HG03378 (cell line): ENCODE measurements around the gene FRMPD4.
A peak's percentile ranks its signal among the peaks of the same experiment; 100 is the strongest.

Source experiments
- ATAC-seq: cut with Tn5 transposase; IDR thresholded peaks from one replicate; pipeline ENCODE4 v1.9.1; 2021; ENCODE audit warnings: mild to moderate bottlenecking, moderate library complexity; ENCODE audit not compliant: unreplicated experiment

The FRMPD4 gene

DNA sequence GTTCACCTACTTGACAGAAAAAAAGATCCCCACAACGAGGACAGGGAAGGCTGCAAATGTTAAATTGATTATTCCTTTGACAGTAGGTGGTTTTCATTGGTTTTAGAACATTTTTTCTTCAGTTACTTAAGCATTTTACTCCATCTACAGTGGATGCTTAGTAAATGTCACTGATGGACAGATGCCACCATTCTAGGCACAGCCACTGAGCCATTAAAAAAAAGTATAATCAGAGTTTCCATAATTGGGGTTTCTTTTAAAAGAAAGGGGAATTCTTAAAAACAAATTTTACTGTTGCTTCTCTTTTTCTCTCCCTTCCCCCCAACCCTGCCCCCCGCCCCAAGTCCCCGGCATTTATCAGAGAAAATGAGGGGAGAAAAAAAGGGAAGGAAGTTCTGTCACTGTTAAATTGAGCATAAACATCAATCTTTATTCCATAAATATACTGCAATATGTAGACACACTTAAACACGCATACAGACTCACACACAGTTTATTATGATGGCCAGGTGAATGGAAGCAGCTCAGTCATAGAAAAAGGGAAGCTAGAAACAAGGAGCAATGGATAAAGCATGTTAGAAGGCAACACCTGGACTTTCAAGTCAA lies 573.3 kb downstream of the FRMPD4 start:
- ATAC-seq = no peak

- no peak for ATAC-seq
Observed at GRCh38 chrX:12716574-12716973, 578.3 kb downstream of the FRMPD4 start.

DNA sequence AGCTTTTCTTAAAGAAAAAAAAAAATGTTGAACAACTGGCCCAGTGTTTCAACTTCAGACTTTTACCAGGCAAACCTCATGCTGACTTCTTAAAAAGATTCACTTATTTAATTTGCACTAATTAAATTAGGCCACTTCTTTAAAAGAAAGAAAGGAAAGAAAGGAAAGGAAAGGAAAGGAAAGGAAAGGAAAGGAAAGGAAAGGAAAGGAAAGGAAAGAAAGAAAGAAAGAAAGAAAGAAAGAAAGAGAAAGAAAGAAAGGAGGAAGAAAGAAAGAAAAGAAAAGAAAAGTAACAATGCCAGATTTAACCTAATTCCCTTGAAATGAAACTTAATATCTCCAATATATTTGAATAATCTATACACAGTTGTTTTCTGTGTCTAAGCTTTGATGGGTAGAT lies 581.6 kb downstream of the FRMPD4 start:
- no peak for ATAC-seq

DNA sequence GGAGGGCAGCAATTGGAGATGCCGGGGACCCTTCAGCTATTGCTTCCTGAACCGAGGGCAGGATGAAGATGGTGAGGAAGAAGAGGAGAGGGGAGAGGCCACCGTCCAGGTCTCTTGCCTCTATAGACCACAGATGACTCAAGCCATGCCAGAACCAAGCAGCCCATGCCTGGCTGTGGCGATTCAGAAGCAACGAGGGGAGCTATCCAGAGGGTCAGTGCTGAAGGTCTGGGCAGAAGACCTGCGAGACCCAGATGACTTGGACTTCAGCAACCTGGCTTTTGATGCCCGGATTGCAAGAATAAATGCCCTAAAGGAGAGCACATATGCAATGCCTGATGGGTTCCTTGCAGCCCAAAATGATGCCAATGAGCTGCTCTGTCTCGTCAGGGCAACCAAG lies 582.8 kb downstream of the FRMPD4 start:
- no peak for ATAC-seq

- ATAC-seq = no peak
Observed at GRCh38 chrX:12722314-12722713, 584.0 kb downstream of the FRMPD4 start.

GRCh38 chrX:12741416-12741815 lies 603.1 kb downstream of the FRMPD4 start:
- ATAC-seq = no peak

DNA sequence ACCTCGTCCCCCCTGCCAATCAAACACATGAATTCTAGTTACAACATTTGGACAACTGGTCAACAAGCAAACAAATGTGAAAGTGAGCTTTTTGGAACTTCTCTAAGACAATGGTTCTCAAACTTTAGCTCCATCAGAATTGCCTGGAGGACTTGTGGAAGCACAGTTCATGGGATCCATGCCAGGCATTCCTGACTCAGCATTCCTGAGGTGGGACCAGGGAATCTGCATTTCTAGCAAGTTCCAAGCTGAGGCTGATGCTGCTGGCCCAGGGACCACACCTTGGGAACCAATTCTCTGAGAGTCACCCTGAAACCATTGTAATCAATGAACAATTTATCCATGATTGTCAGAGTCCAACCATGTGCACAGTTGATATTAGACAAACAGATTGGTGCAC lies 609.2 kb downstream of the FRMPD4 start:
- no peak for ATAC-seq

GRCh38 chrX:12751887-12752286 lies 613.6 kb downstream of the FRMPD4 start:
- no peak for ATAC-seq

GRCh38 chrX:12753366-12753765 lies 615.1 kb downstream of the FRMPD4 start:
- no peak for ATAC-seq

DNA sequence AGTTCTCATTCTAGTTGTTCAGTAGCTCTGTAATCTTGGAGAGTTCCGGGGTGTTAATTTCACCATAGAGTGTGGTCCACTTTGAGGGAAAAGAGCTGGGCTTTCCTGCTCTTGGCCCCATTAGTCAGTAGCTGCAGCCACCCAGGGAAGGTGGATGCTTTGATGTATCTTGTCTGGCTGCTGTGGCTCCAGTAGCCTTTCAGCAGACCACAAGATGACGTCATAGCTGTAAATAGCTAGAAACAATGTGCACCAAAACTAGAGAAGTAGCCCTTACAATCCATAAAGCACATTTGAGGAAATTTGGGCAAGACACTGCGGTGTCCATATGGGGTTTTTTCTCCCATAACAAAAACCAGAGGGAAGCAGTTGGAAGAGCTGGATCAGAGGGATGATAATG lies 620.0 kb downstream of the FRMPD4 start:
- ATAC-seq = no peak

GRCh38 chrX:12767856-12768255 lies 629.6 kb downstream of the FRMPD4 start:
- ATAC-seq = no peak

DNA sequence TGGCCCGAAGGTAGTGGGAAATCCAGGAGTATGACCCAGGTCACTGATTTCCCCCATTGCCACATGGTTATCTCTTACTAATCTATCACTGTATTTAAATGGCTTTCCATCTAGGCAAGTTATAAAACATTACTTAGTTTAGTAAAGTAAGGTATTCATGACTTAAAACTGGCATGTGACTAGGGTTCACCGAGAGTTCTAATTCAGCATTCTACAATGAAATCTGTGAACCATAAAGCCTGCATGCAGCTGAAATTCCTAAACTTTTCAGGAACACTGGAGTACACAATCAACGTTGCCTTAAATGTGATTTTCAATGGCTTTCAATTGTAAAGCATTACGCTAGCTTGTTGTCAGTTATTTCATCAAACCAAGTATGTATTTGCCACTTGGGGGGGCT lies 630.2 kb downstream of the FRMPD4 start:
- no peak for ATAC-seq

GRCh38 chrX:12770440-12770839 lies 632.2 kb downstream of the FRMPD4 start:
- ATAC-seq = no peak

DNA sequence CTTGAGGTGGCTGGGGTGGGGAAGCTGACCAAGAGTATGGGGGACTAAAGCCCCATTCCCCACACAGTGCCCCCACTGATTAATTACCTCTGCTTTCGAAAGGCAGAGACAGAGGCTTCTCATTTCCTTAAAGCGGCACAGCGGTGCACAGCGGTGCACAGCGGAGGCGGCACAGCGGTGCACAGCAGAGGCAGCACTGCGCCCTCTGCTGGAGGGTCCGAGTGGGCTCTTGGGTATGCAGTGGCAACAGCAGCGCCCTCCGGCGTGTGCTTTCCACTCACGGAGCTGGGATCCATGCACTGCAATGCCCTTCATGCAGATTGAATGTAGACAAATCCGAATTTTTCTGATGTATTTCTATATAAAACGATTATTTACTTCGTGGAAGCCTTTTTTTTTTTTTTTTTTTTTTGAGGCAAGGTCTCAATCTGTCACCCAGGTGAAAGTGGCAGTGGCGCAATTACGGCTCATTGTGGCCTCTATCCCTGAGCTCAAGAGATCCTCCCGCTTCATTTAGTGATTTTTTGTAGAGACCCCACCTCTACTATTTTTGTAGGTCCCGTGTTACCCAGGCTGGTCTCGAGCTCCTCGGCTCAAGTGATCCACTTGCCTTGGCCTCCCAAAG lies 633.3 kb downstream of the FRMPD4 start:
- peak; percentile 95 for ATAC-seq
